Neural progenitor cell (in vitro differentiated cells): Measurements from ENCODE around the gene PCDH9. TPM values are rescaled to one million over a fixed set of nuclear protein-coding genes. Genes with fewer than 3 reads are reported as not detected.
A peak's percentile ranks its signal among the peaks of the same experiment; 100 is the strongest.

Source experiments
- DNase-seq: peaks from one replicate; pipeline ENCODE4 v3.0.0-alpha.2; 2016; ENCODE audit warnings: low spot score
- H2AFZ ChIP-seq: fragments of 200-600 bp; sonication (generic); replicated peaks from 2 replicates; pipeline ENCODE4 v1.6.1; 2016; ENCODE audit warnings: antibody characterized with exemption
- H3F3A ChIP-seq: fragments of 200-600 bp; sonication (generic); 2 replicates; pipeline ENCODE4 v1.6.1; 2016; ENCODE audit warnings: antibody characterized with exemption, low read depth
- H3K27ac ChIP-seq: fragments of 200-600 bp; sonication (generic); 2 replicates; pipeline ENCODE4 v1.5.1; 2016; ENCODE audit warnings: mild to moderate bottlenecking
- H3K27me3 ChIP-seq: fragments of 200-600 bp; sonication (generic); 2 replicates; pipeline ENCODE4 v1.6.1; 2016; ENCODE audit warnings: mild to moderate bottlenecking, moderate library complexity
- H3K36me3 ChIP-seq: fragments of 200-600 bp; sonication (generic); 2 replicates; pipeline ENCODE4 v1.5.1; 2016
- H3K4me1 ChIP-seq: fragments of 200-600 bp; sonication (generic); 2 replicates; pipeline ENCODE4 v1.6.1; 2016; ENCODE audit warnings: mixed run types
- H3K4me2 ChIP-seq: fragments of 200-600 bp; sonication (generic); 2 replicates; pipeline ENCODE4 v1.6.1; 2016
- H3K4me3 ChIP-seq: fragments of 200-600 bp; sonication (generic); 2 replicates; pipeline ENCODE4 v1.5.1; 2016
- H3K79me2 ChIP-seq: fragments of 200-600 bp; sonication (generic); 2 replicates; pipeline ENCODE4 v1.6.1; 2016; ENCODE audit warnings: low read depth
- H3K9ac ChIP-seq: fragments of 200-600 bp; sonication (generic); 2 replicates; pipeline ENCODE4 v1.6.1; 2016
- H3K9me3 ChIP-seq: fragments of 200-600 bp; sonication (generic); 2 replicates; pipeline ENCODE4 v1.5.1; 2016; ENCODE audit warnings: low read depth
- H4K20me1 ChIP-seq: fragments of 200-600 bp; sonication (generic); 2 replicates; pipeline ENCODE4 v1.6.1; 2016; ENCODE audit warnings: low read depth
- H3K27ac Mint-ChIP-seq: 3 replicates; pipeline ENCODE4 v1.8.0; 2021; ENCODE audit warnings: mixed read lengths
- H3K27me3 Mint-ChIP-seq: 2 replicates; pipeline ENCODE4 v1.8.0; 2022; ENCODE audit warnings: low read depth, mild to moderate bottlenecking, inconsistent platforms, moderate library complexity, mixed read lengths; ENCODE audit not compliant: insufficient read depth
- H3K36me3 Mint-ChIP-seq: 3 replicates; pipeline ENCODE4 v1.8.0; 2021; ENCODE audit warnings: mixed read lengths
- H3K4me1 Mint-ChIP-seq: 3 replicates; pipeline ENCODE4 v1.8.0; 2021; ENCODE audit warnings: mixed read lengths
- H3K4me3 Mint-ChIP-seq: 3 replicates; pipeline ENCODE4 v1.8.0; 2021; ENCODE audit warnings: mild to moderate bottlenecking, moderate library complexity, mixed read lengths
- H3K9me3 Mint-ChIP-seq: 3 replicates; pipeline ENCODE4 v1.8.0; 2020; ENCODE audit warnings: mixed read lengths
- CTCF ChIP-seq: fragments of 200-600 bp; sonication (generic); IDR thresholded peaks from 2 replicates; pipeline ENCODE4 v1.5.1; 2017; ENCODE audit warnings: antibody characterized with exemption, mild to moderate bottlenecking
- EZH2 ChIP-seq: fragments of 200-600 bp; sonication (generic); IDR thresholded peaks from 2 replicates; pipeline ENCODE4 v1.6.1; 2017; ENCODE audit warnings: antibody characterized with exemption, mild to moderate bottlenecking, moderate library complexity
- EZH2phosphoT487 ChIP-seq: fragments of 200-600 bp; sonication (generic); IDR thresholded peaks from 2 replicates; pipeline ENCODE4 v1.6.1; 2017; ENCODE audit warnings: antibody characterized with exemption
- total RNA-seq: library from RNA; depleted of rRNA; stranded (reverse); fragments of >200 nt; gene quantifications from 2 replicates; pipeline ENCODE4 v1.2.3, GENCODE V29; 2015; ENCODE audit warnings: low replicate concordance

The PCDH9 gene
- total RNA-seq, 1 donor from 2014 or later, result 0.24 TPM

GRCh38 chr13:67227131-67227983 lies 2.8 kb downstream of the PCDH9 start:
- Histone ChIP-seq H3F3A (peaks cover 10% of the 10 kb centered on the region), H3K9ac (no peak overlapping the region), H4K20me1 (no peaks in the 10 kb centered on the region), H3K4me1 (peaks cover 19% of the 10 kb centered on the region), H3K36me3 (no peaks in the 10 kb centered on the region), H2AFZ (no peak overlapping the region), H3K27ac (no peak overlapping the region), H3K79me2 (no peaks in the 10 kb centered on the region), H3K9me3 (no peaks in the 10 kb centered on the region), H3K27me3 (peaks cover 56% of the 10 kb centered on the region), H3K4me3 (no peak overlapping the region), H3K4me2 (no peak overlapping the region)
- peaks cover 25% of the 10 kb centered on the region for H3K36me3 Mint-ChIP-seq
- H3K27ac Mint-ChIP-seq, result no peak overlapping the region
- H3K9me3 Mint-ChIP-seq, result peaks cover 3% of the 10 kb centered on the region
- no peak for DNase-seq
- peak overlapping the region; percentile 60 for H3K4me3 Mint-ChIP-seq
- no peaks in the 10 kb centered on the region for H3K27me3 Mint-ChIP-seq
- H3K4me1 Mint-ChIP-seq, result peaks cover 34% of the 10 kb centered on the region
- no peak for TF ChIP-seq EZH2phosphoT487
- no peak for TF ChIP-seq CTCF
- TF ChIP-seq EZH2, result no peak

GRCh38 chr13:67226696-67227095 lies 3.4 kb downstream of the PCDH9 start:
- no peak overlapping the region for H3K27ac ChIP-seq
- no peaks in the 10 kb centered on the region for H4K20me1 ChIP-seq
- no peak overlapping the region for H3K9ac ChIP-seq
- Mint-ChIP-seq H3K4me3 (peak overlapping the region; percentile 44), H3K9me3 (peaks cover 3% of the 10 kb centered on the region), H3K36me3 (peaks cover 25% of the 10 kb centered on the region), H3K27ac (no peak overlapping the region), H3K27me3 (no peaks in the 10 kb centered on the region), H3K4me1 (peaks cover 34% of the 10 kb centered on the region)
- H3F3A ChIP-seq, result peaks cover 10% of the 10 kb centered on the region
- H3K27me3 ChIP-seq, result peaks cover 56% of the 10 kb centered on the region
- DNase-seq, result no peak
- H3K9me3 ChIP-seq, result no peaks in the 10 kb centered on the region
- no peaks in the 10 kb centered on the region for H3K79me2 ChIP-seq
- no peaks in the 10 kb centered on the region for H3K36me3 ChIP-seq
- H3K4me1 ChIP-seq, result peaks cover 13% of the 10 kb centered on the region
- no peak overlapping the region for H2AFZ ChIP-seq
- no peak overlapping the region for H3K4me3 ChIP-seq
- H3K4me2 ChIP-seq, result no peak overlapping the region
- TF ChIP-seq EZH2phosphoT487, result no peak
- TF ChIP-seq CTCF, result no peak

- Histone ChIP-seq H2AFZ (no peak overlapping the region), H3K4me1 (peaks cover 8% of the 10 kb centered on the region), H3F3A (no peaks in the 10 kb centered on the region), H4K20me1 (no peaks in the 10 kb centered on the region), H3K9ac (no peak overlapping the region), H3K27me3 (peaks cover 56% of the 10 kb centered on the region), H3K79me2 (no peaks in the 10 kb centered on the region), H3K9me3 (no peaks in the 10 kb centered on the region), H3K36me3 (no peaks in the 10 kb centered on the region), H3K4me2 (no peak overlapping the region), H3K27ac (no peak overlapping the region), H3K4me3 (no peak overlapping the region)
- peak; percentile 32 for DNase-seq
- Mint-ChIP-seq H3K27me3 (no peaks in the 10 kb centered on the region), H3K4me1 (peaks cover 32% of the 10 kb centered on the region), H3K27ac (no peak overlapping the region), H3K9me3 (peaks cover 3% of the 10 kb centered on the region), H3K36me3 (peaks cover 25% of the 10 kb centered on the region), H3K4me3 (peak overlapping the region; percentile 9)
- TF ChIP-seq EZH2phosphoT487 (no peak), EZH2 (no peak), CTCF (no peak)
Measured at GRCh38 chr13:67225252-67226159, 4.6 kb downstream of the PCDH9 start.
